Upper lobe of left lung (tissue), 6 donors: ENCODE data around the gene KNSTRN. TPM values are rescaled to one million over a fixed set of nuclear protein-coding genes. Genes with fewer than 3 reads are reported as not detected.
A peak's percentile ranks its signal among the peaks of the same experiment; 100 is the strongest.

Experiments used
- ATAC-seq, 2 donors: fragments of 200-7000 bp; cut with Tn5 transposase; one replicate each; pipeline ENCODE4 v1.9.1; 2022; ENCODE audit warnings: mild to moderate bottlenecking in 2 of 2, moderate library complexity in 2 of 2; ENCODE audit not compliant: low FRiP score in 2 of 2
- DNase-seq, 2 donors: peaks; one replicate each; pipeline ENCODE4 v3.0.0-alpha.2; 2019 to 2020
- H3K27ac ChIP-seq, 4 donors: fragments of 200-600 bp; sonication (generic); one replicate each; pipeline ENCODE4 v1.5.1; 2016 to 2019
- H3K27me3 ChIP-seq, 4 donors: fragments of 200-600 bp; sonication (generic); one replicate each; pipeline ENCODE4 v1.5.1; 2017 to 2019
- H3K36me3 ChIP-seq, 4 donors: fragments of 200-600 bp; sonication (generic); one replicate each; pipeline ENCODE4 v1.5.1; 2016 to 2019
- H3K4me1 ChIP-seq, 4 donors: fragments of 200-600 bp; sonication (generic); one replicate each; pipeline ENCODE4 v1.5.1; 2018 to 2019
- H3K4me3 ChIP-seq, 4 donors: fragments of 200-600 bp; sonication (generic); one replicate each; pipeline ENCODE4 v1.5.1; 2017 to 2019; ENCODE audit warnings: mild to moderate bottlenecking in 2 of 4, moderate library complexity in 1 of 4
- H3K9me3 ChIP-seq, 4 donors: fragments of 200-600 bp; sonication (generic); one replicate each; pipeline ENCODE4 v1.5.1; 2018 to 2019
- EP300 ChIP-seq, 4 donors: sonication (generic); formaldehyde crosslinking; IDR thresholded peaks; one replicate each; pipeline ENCODE4 v1.5.1; 2017; ENCODE audit warnings: antibody characterized with exemption in 4 of 4, control low read depth in 2 of 4
- POLR2A ChIP-seq, 4 donors: fragments of 450-650 bp; IDR thresholded peaks; one replicate each; pipeline ENCODE4 v1.5.1; 2016 to 2017; ENCODE audit warnings: antibody characterized with exemption in 4 of 4, mild to moderate bottlenecking in 2 of 4
- POLR2AphosphoS5 ChIP-seq, 2 donors: sonication (generic); formaldehyde crosslinking; IDR thresholded peaks; one replicate each; pipeline ENCODE4 v1.5.1; 2017; ENCODE audit warnings: antibody characterized with exemption in 2 of 2
- WGBS, 2 donors: methylation state at CpG; one replicate each; pipeline ENCODE4 v1.1.5; 2017 to 2018; 5-methylcytosine and 5-hydroxymethylcytosine counted together
- total RNA-seq, 6 donors: library from RNA; depleted of rRNA in 4 of 6; stranded (reverse); fragments of >200 nt in 4 of 6; gene quantifications; one replicate each; pipeline versions ENCODE4 v1.1.0 to v1.2.1, GENCODE V29; 2016 to 2021
- TF ChIP-seq, protein P1 (sequence below), 6 experiments: fragments of 450-650 bp in 4 of 6; fragments of 200-600 bp in 2 of 6; sonication (generic) in 2 of 6; IDR thresholded peaks; one replicate each; pipeline ENCODE4 v1.5.1; 2016 to 2019; ENCODE audit warnings: antibody characterized with exemption in 6 of 6
- donor health status: DM: no; HTN: no; CAD: no; lungs with moderate emphysema.
- donor health status: DM: no; HTN: yes; CAD: no; lungs with severe emphysema.

The KNSTRN gene
- total RNA-seq, 6 donors from 2014 or later: 10.6 to 27.6 (median 17.3) TPM

DNA sequence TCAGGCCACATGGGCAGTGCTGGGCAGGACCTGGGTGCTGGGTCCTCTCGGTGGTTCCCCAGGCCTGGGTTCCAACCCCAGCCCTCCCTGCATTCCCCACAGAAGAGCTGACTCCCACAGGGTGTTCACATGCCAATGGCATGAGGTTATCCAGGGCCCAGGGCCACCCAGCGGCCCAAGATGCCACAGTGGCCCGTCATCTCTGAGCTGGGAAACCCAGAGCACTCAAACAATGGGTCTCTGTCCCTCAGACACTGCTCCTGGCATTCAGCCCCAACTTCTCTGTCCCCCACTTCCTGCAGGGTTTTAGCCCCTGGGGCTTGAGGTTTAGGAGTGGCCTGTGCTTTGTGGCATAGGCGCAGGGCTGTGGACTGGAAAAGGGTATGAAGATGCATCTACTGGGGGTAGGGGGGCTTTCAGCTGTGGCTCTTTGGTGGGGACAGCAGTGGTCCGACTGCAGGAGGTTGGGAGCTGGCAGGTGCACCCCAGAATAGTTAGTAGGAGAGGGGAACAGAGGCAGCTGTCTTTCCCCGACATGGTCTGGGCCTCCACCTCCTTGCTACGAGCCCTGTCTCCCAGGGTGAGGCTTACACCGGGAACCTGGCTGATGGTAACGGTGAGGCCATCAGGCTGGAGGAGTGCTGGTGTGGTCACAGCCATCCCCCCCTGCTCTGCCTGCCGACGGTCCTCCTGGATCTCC lies 43.5 kb upstream of the KNSTRN start:
- TF ChIP-seq POLR2AphosphoS5 (IDR thresholded peaks at IDR 0.05): no peak
- no peak for TF ChIP-seq POLR2A (IDR thresholded peaks at IDR 0.05)
- TF ChIP-seq EP300 (IDR thresholded peaks at IDR 0.05): no peak
- TF ChIP-seq, protein P1, sequence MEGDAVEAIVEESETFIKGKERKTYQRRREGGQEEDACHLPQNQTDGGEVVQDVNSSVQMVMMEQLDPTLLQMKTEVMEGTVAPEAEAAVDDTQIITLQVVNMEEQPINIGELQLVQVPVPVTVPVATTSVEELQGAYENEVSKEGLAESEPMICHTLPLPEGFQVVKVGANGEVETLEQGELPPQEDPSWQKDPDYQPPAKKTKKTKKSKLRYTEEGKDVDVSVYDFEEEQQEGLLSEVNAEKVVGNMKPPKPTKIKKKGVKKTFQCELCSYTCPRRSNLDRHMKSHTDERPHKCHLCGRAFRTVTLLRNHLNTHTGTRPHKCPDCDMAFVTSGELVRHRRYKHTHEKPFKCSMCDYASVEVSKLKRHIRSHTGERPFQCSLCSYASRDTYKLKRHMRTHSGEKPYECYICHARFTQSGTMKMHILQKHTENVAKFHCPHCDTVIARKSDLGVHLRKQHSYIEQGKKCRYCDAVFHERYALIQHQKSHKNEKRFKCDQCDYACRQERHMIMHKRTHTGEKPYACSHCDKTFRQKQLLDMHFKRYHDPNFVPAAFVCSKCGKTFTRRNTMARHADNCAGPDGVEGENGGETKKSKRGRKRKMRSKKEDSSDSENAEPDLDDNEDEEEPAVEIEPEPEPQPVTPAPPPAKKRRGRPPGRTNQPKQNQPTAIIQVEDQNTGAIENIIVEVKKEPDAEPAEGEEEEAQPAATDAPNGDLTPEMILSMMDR (IDR thresholded peaks at IDR 0.05): no peak
- peak overlapping the region in 3 of 4 donors; percentile 45 to 61 (median 53) for H3K4me3 ChIP-seq
- H3K27ac ChIP-seq: peak overlapping the region; percentile 86 to 96 (median 94)
- peak in 1 of 2 donors; percentile 39 for DNase-seq
- H3K4me1 ChIP-seq: peaks cover 85 to 91% (median 88%) of the 10 kb centered on the region in 4 donors
- 67 to 77% methylated on average over 5 to 11 of the region's 11 CpGs for WGBS, 2 donors
- ATAC-seq: no peak
- no peaks in the 10 kb centered on the region for H3K27me3 ChIP-seq
- no peaks in the 10 kb centered on the region for H3K9me3 ChIP-seq
- peaks cover 0 to 23% (median 5%) of the 10 kb centered on the region in 4 donors for H3K36me3 ChIP-seq

DNA sequence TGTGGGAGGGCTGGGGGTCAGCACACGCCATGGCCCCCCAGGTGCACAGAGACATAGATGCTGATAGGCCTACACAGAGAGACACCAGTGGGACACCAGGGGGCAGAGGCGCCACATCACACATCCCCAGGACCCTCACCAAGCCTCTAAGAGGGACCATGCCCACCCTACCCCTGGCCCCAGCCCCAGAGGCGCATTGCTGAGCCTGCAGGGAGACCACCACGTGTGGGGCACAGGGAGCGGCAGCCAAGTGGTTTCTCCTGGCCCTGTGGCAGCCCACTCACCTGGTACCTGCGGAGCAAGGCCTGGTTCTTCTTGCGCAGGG lies 42.9 kb upstream of the KNSTRN start:
- ATAC-seq (no peak), DNase-seq (peak in 1 of 2 donors; percentile 47)
- H3K4me1 ChIP-seq: peaks cover 85 to 89% (median 87%) of the 10 kb centered on the region in 4 donors
- WGBS, 2 donors: 80 to 83% methylated on average over 1 to 5 of the region's 7 CpGs
- no peaks in the 10 kb centered on the region for H3K27me3 ChIP-seq
- H3K9me3 ChIP-seq: no peaks in the 10 kb centered on the region
- peak overlapping the region in 3 of 4 donors; percentile 45 to 61 (median 53) for H3K4me3 ChIP-seq
- peaks cover 0 to 23% (median 5%) of the 10 kb centered on the region in 4 donors for H3K36me3 ChIP-seq
- TF ChIP-seq POLR2AphosphoS5 (IDR thresholded peaks at IDR 0.05): no peak
- TF ChIP-seq EP300 (IDR thresholded peaks at IDR 0.05): no peak
- TF ChIP-seq, protein P1 (IDR thresholded peaks at IDR 0.05): peak in 1 of 6 experiments; percentile 7
- TF ChIP-seq POLR2A (IDR thresholded peaks at IDR 0.05): no peak
- peak overlapping the region; percentile 86 to 96 (median 94) for H3K27ac ChIP-seq

DNA sequence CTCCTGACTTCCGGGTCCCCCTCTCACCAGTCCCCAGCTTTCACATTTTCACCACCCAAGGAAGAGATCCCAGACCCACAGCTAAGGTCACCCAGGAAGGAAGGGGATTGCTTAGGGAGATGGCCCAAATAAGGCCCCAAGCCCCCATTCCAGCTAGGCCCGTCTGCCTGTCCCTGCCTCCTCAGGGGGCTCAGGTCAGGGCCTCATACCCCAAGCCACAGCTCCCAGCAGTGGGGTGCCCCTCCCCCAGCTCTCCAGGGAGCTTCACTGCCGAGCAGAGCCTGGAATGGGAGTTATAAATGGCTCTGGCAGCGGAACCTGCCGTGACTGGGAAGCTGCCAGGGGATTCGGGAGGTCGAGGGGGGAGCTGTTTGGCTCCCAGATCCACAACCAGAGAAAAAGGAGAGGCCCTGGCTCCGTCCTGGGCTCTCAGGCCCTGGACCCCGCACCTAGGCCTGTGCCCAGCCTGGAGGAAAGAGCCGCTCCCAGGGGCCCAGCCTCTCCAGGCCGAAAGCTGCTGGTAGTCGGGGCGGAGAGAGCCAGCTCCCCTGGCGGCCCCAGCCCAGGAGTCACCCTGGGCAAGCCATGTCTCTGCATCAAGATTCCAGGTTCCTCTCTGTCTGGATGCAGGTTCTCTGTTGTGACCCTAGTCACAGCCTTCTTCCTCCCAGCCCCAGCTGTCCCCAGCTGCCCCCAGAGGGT lies 42.3 kb upstream of the KNSTRN start:
- H3K9me3 ChIP-seq: no peaks in the 10 kb centered on the region
- WGBS, 2 donors: 15 to 48% methylated on average over 6 to 14 of the region's 14 CpGs
- H3K36me3 ChIP-seq: peaks cover 0 to 22% (median 3%) of the 10 kb centered on the region in 4 donors
- H3K27me3 ChIP-seq: no peaks in the 10 kb centered on the region
- peaks cover 80 to 87% (median 82%) of the 10 kb centered on the region in 4 donors for H3K4me1 ChIP-seq
- peak overlapping the region; percentile 45 to 61 (median 52) for H3K4me3 ChIP-seq
- peak overlapping the region; percentile 86 to 96 (median 94) for H3K27ac ChIP-seq
- DNase-seq (peak; percentile 65 to 84), ATAC-seq (peak; percentile 9 to 41)
- TF ChIP-seq, protein P1 (IDR thresholded peaks at IDR 0.05): no peak
- TF ChIP-seq POLR2AphosphoS5 (IDR thresholded peaks at IDR 0.05) (peak in 1 of 2 donors; percentile 18), EP300 (IDR thresholded peaks at IDR 0.05) (peak in 1 of 4 donors; percentile 29), POLR2A (IDR thresholded peaks at IDR 0.05) (no peak)

DNA sequence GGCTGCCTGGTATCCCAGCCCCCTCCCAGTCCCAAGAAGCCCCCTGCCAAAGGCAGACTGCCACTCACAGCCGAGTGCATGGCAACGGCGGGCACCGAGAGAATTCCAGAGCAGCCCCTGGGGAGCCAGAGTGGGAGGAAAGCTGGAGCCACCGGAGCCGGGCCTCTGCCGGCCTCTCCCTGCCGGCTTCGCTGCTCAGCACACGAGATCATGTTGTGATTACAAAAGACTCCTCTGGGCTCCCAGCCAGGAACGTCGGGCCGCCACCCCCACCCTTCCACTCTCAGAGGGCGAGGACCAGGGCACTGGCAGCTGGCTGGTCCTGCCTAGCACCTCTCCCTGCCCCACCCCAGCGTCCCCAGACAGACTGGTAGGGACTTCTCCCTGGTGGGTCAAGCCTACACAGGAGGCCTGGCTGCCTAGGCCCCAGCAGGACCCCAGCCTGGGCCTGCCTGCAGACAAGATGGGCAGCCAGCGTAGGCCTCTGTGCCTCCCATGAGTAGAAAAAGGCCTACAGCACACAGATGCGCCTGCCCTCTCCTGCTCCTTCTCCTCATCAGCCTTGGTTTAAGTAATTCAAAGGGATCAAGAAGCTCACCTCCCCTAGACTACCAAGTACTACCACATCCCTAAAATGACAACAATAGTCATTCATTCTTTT lies 41.7 kb upstream of the KNSTRN start, which contains the start of gene CCDC9B:
Gene CCDC9B, minus strand, starts transcription at position 200 of the 661 bp plus-strand sequence. Its CDS starts 120 bp downstream, at position 80.
- ATAC-seq (peak; percentile 88 to 91), DNase-seq (peak; percentile 95)
- H3K9me3 ChIP-seq: no peaks in the 10 kb centered on the region
- peaks cover 0 to 15% (median 3%) of the 10 kb centered on the region in 4 donors for H3K36me3 ChIP-seq
- peak within 1 kb of the TSS; percentile 86 to 96 (median 94) for H3K27ac ChIP-seq
- peaks cover 73 to 80% (median 75%) of the 10 kb centered on the region in 4 donors for H3K4me1 ChIP-seq
- TF ChIP-seq POLR2A (IDR thresholded peaks at IDR 0.05): peak in 3 of 4 donors; percentile 41 to 89 (median 57)
- TF ChIP-seq, protein P1 (IDR thresholded peaks at IDR 0.05): peak in 2 of 6 experiments; percentile 9 to 17
- peak; percentile 46 to 81 for TF ChIP-seq POLR2AphosphoS5 (IDR thresholded peaks at IDR 0.05)
- TF ChIP-seq EP300 (IDR thresholded peaks at IDR 0.05): no peak
- 29 to 100% methylated on average over 1 to 17 of the region's 17 CpGs for WGBS, 2 donors
- no peaks in the 10 kb centered on the region for H3K27me3 ChIP-seq
- peak within 1 kb of the TSS; percentile 45 to 61 (median 52) for H3K4me3 ChIP-seq
